ENCODE measurements around the gene ERBB2.

- TF ChIP-seq ZBTB43 (CRISPR knock-in tag; conservative IDR thresholded peaks at IDR 0.05), result no peak
- TF ChIP-seq MBD4 (IDR thresholded peaks at IDR 0.05; ENCODE audit: borderline replicate concordance, low read length), result no peak
- no peak for TF ChIP-seq POLR2A (IDR thresholded peaks at IDR 0.05; ENCODE audit: insufficient read depth in 1 of 2, low read depth in 2 of 2, low read length in 2 of 2)
- TF ChIP-seq KDM5B (CRISPR knock-in tag; IDR thresholded peaks at IDR 0.05; ENCODE audit: borderline replicate concordance), result no peak
- no peak for TF ChIP-seq CREB1 (IDR thresholded peaks at IDR 0.05)
- TF ChIP-seq CREB1 (CRISPR knock-in tag; IDR thresholded peaks at IDR 0.05), result no peak
- TF ChIP-seq ZNF407 (CRISPR knock-in tag; IDR thresholded peaks at IDR 0.05; ENCODE audit: not compliant biosample characterization), result no peak
- no peak for TF ChIP-seq EZH2 (conservative IDR thresholded peaks at IDR 0.05; ENCODE audit: low read depth, low read length)
- no peak for TF ChIP-seq SUZ12 (IDR thresholded peaks at IDR 0.05; ENCODE audit: low read depth, low read length)
- TF ChIP-seq NR2C2 (CRISPR knock-in tag; IDR thresholded peaks at IDR 0.05; ENCODE audit: borderline replicate concordance), result no peak
- TF ChIP-seq USF2 (IDR thresholded peaks at IDR 0.05; ENCODE audit: low read depth, low read length), result no peak
- TF ChIP-seq USF2 (CRISPR knock-in tag; IDR thresholded peaks at IDR 0.05; ENCODE audit: borderline replicate concordance), result no peak
- no peak for TF ChIP-seq ATF6 (CRISPR knock-in tag; conservative IDR thresholded peaks at IDR 0.05)
- TF ChIP-seq ZNF766 (CRISPR knock-in tag; IDR thresholded peaks at IDR 0.05; ENCODE audit: borderline replicate concordance), result no peak
- no peak for TF ChIP-seq TCF7L2 (IDR thresholded peaks at IDR 0.05; ENCODE audit: low read depth, low read length)
- TF ChIP-seq ZKSCAN5 (CRISPR knock-in tag; IDR thresholded peaks at IDR 0.05), result no peak
These were observed 7.1 kb downstream of the ERBB2 start for GRCh38 chr17:39706921-39707337.
